HG02870 (cell line): Measurements from ENCODE around the gene COPZ1.
A peak's percentile ranks its signal among the peaks of the same experiment; 100 is the strongest.

ENCODE experiments used
- ATAC-seq: cut with Tn5 transposase; IDR thresholded peaks from one replicate; pipeline ENCODE4 v1.9.1; 2021; ENCODE audit warnings: mild to moderate bottlenecking, moderate library complexity; ENCODE audit not compliant: unreplicated experiment

The COPZ1 gene

DNA sequence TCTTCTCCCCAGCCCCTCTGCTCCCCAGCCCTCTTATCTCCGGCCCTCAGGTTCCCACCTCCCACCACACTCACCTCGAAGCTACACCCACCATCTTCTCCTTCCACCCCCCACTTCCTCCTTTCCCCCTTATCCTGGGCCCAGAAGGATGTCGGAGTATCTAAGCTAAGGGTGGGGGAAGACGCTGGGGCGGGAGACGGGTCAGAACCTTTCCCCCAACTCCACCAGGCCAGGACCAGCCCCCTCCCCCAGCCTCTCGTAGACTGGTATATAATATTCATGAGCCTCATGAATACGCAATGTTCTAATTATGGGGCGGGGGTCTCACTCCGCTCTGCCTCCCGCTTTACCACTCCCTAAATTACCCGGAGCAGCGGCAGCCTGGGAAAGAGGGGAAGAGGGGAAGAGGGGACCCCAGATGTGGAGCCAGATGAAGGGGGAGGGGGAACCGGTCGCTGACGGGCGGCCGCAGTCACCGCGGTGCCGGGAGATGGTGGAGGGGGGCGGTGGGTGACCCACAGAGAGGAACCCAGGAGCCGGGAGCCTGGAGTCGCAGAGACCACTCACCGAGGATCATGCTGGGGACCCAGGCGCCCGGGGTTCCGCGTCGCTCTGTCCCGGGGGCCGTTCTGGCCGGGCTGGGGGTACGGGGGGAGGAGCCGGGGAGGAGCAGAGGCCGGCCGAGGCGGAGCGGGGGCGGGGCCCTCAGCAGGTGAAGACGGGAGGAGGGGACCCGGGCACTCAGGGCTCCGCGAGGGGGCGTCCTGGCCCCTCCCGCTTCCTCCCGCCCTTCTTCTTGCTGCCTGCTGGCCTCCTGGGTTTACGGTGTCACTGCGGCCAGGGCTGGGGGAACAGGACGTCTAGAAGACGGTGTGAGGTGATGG lies 66.0 kb downstream of the COPZ1 start:
- no peak for ATAC-seq

DNA sequence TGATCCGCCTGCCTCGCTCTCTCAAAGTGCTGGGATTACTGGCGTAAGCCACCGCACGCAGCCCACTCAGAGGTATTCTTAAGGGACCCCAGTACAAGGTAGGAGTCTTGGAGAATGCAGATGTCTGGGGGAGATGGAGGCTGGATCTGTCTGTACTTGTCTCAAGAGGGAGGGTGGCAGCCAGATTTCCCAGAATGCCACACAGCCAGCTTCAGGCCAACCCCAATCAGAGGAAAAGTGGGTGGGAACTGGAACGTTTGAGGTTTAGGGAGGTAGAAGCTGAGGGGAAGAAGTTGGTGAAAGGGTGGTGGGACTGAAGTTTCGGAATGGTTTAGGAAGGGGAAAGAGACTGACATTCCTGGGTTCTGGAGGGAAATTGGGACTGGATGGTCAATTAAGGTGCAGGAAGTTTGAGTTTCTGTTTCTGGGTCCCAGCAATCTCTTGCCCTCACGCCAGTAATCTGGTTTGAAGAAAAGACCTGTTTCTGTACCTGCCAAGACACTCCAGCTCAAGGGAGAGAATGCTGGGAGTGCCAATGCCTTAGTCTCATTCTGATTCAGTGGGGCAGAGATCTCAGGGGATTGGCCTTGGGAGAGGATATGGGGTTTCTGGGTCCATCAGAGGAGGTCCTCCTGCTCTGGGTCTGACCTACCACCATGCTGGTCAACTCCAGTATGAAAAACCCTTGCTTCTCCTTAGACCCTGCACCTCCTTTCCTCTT lies 67.7 kb downstream of the COPZ1 start:
- ATAC-seq: no peak

DNA sequence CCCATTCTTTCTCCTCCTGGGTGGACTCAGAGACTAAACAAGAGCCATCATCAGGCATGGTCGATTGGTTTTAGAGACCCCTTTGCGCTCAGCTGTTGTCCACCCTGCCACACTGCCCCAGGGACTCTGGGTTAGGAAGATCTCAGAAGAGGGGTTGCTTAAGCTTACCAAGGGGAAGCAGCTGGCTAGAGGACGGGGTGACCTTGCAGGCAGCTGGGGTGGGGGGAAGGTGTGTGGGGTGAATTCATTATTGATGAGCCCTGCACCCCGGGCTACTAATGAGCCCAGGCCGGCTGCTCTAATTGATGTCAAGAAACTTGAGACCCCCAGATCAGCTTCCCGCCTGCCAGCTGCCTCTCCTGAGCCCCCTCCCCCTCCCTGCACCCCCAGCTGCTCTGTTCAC lies 68.3 kb downstream of the COPZ1 start:
- no peak for ATAC-seq

- ATAC-seq: no peak
Observed at GRCh38 chr12:54393743-54394142, 68.8 kb downstream of the COPZ1 start.

DNA sequence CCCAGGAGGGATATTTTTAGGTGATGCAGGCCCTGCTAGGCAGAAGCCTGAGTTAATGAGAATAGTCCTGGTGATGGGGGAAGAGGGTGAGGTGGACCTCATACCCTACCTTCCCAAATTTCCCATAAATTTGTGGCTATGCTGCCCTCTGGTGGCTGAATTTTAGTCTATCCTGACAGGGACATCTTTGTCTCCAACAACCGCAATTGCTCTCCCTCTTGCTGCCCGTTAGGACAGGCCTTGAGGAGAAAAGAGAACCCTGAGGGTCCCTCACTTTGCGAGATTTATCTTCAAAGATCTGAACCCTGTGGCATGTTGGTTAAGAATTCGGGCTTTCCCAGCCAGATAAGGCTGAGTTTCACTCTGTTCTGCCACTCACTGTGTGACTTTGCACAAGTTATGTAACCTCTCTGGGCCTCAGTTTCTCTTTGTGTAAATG lies 69.4 kb downstream of the COPZ1 start:
- ATAC-seq: no peak

GRCh38 chr12:54394986-54395385 lies 70.1 kb downstream of the COPZ1 start:
- no peak for ATAC-seq

GRCh38 chr12:54395545-54395944 lies 70.6 kb downstream of the COPZ1 start:
- no peak for ATAC-seq

- no peak for ATAC-seq
Observed at GRCh38 chr12:54397157-54397556, 72.2 kb downstream of the COPZ1 start.

- ATAC-seq: no peak
Observed at GRCh38 chr12:54398218-54398617, 73.3 kb downstream of the COPZ1 start.

- ATAC-seq: peak; percentile 75
Observed at GRCh38 chr12:54398995-54399793, 74.3 kb downstream of the COPZ1 start.

GRCh38 chr12:54401119-54401518 lies 76.2 kb downstream of the COPZ1 start:
- ATAC-seq: no peak
